Fibroblast of mammary gland (primary cell): ENCODE measurements around the gene RUFY1.
"Not testable (repeated sequence)": the region's sequence is repeated elsewhere in the genome, so short reads cannot be mapped to it uniquely, and the experiment has no call there.

Experiments
- DNase-seq: peaks from one replicate; pipeline ENCODE4 v3.0.0-alpha.2; 2010; ENCODE audit warnings: low read depth
- H3K4me3 ChIP-seq: 2 replicates; pipeline ENCODE4 v1.5.1; 2011; ENCODE audit warnings: low read depth, mild to moderate bottlenecking, low read length, moderate library complexity; ENCODE audit not compliant: control insufficient read depth
- CTCF ChIP-seq: conservative IDR thresholded peaks from 2 replicates; pipeline ENCODE4 v1.5.1; 2011; ENCODE audit warnings: low read depth, low read length, inconsistent platforms; ENCODE audit not compliant: control insufficient read depth, insufficient read depth

The RUFY1 gene

GRCh38 chr5:179530069-179530998 is 20.0 kb upstream of the RUFY1 start:
- no peak for TF ChIP-seq CTCF
- DNase-seq: peak; percentile 32
- H3K4me3 ChIP-seq: peak overlapping the region; percentile 41

- no peak for DNase-seq
- TF ChIP-seq CTCF: no peak
- no peak overlapping the region for H3K4me3 ChIP-seq
Measured at GRCh38 chr5:179533024-179533423, 17.3 kb upstream of the RUFY1 start.

- no peak for DNase-seq
- no peak for TF ChIP-seq CTCF
- no peak overlapping the region for H3K4me3 ChIP-seq
Measured at GRCh38 chr5:179533907-179534306, 16.4 kb upstream of the RUFY1 start.

- no peak for TF ChIP-seq CTCF
- no peak overlapping the region for H3K4me3 ChIP-seq
Measured at GRCh38 chr5:179534431-179534830, 15.9 kb upstream of the RUFY1 start.

GRCh38 chr5:179536676-179537075 is 13.7 kb upstream of the RUFY1 start:
- DNase-seq: no peak
- no peak overlapping the region for H3K4me3 ChIP-seq
- no peak for TF ChIP-seq CTCF

More at GRCh38 chr5:179534431-179534830, 15.9 kb upstream of the RUFY1 start:
- DNase-seq: no peak

- no peak overlapping the region for H3K4me3 ChIP-seq
- DNase-seq: no peak
- TF ChIP-seq CTCF: no peak
Measured at GRCh38 chr5:179542170-179542569, 8.2 kb upstream of the RUFY1 start.

- DNase-seq, H3K4me3 ChIP-seq: not testable (repeated sequence)
Measured at GRCh38 chr5:179543275-179543674, 7.1 kb upstream of the RUFY1 start.
